NOMO-1 treated with DMSO at 0.1 percent for 48 hours (cell line): ENCODE results near the gene ALOXE3.

ENCODE experiments used
- DNase-seq: peaks from one replicate; lab custom pipeline; 2025; ENCODE audit not compliant: unreplicated experiment; lab: John Stamatoyannopoulos, UW

ALOXE3 gene

GRCh38 chr17:8055851-8056231 lies 62.5 kb downstream of the ALOXE3 start:
- no peak for DNase-seq

- DNase-seq: no peak
These were observed 64.7 kb downstream of the ALOXE3 start for GRCh38 chr17:8053600-8053999.

GRCh38 chr17:8052256-8053252 lies 65.8 kb downstream of the ALOXE3 start:
- no peak for DNase-seq

GRCh38 chr17:8051831-8052230 lies 66.5 kb downstream of the ALOXE3 start:
- DNase-seq: no peak

GRCh38 chr17:8048736-8049135 lies 69.6 kb downstream of the ALOXE3 start:
- DNase-seq: no peak

- DNase-seq: no peak
These were observed 70.1 kb downstream of the ALOXE3 start for GRCh38 chr17:8048236-8048635.

GRCh38 chr17:8047769-8048110 lies 70.6 kb downstream of the ALOXE3 start:
- no peak for DNase-seq

GRCh38 chr17:8046929-8047768 lies 71.2 kb downstream of the ALOXE3 start:
- DNase-seq: no peak

- DNase-seq: no peak
These were observed 71.9 kb downstream of the ALOXE3 start for GRCh38 chr17:8046306-8046928.
